ENCODE measurements around the gene CEP78. TPM values are rescaled to one million over a fixed set of nuclear protein-coding genes. Genes with fewer than 3 reads are reported as not detected.

Gene CEP78
- total RNA-seq, 1 experiment from 2014 or later, result 57.8 TPM

DNA sequence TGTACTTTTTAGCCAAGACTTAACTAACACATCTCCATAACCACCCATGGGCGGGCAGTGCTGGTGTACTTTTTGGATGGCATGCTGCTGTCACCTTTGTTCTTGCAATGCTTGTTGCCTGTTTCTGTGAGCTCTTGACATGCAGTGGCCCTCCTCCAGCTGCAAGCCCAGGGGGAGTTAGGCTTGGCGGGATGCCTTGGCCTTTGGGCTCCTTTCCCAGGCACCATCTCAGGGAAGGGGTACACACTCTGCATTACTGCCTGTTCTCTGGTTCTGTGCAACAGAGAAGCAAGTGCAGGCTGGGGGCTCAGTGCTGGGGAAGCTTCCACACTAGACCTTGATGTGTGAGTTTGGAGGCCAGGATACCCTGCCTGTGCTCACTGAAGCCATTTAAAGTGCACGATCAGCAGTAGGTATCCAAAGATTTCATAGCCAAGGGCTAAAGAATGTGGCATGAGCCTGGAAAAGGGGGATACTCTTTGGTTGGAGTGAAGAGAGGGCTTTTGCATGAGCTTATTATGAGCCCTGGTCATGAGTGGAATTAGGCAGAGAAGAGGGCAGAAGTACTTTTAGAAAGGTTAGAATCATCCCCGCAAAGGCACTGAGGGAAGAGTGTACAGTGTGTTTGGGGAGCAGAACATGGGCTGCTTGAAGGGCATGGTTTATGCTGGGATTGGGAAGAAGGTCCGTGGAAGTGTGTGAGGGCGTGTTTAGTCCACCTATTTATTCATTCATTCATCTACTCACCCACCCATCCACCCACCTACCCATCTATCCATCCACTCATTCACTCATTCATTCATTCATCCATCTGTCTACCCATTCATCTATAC lies 83.5 kb downstream of the CEP78 start:
- no peaks in the 10 kb centered on the region for H3K4me1 ChIP-seq (ENCODE audit: insufficient read depth, low read length)
- no peak overlapping the region for H2AFZ ChIP-seq (ENCODE audit: low read length)
- H3K23ac ChIP-seq (ENCODE audit: insufficient read length, low read depth, low read length), result no peak overlapping the region
- H2BK12ac ChIP-seq (ENCODE audit: insufficient read length, low read depth, low read length), result no peak overlapping the region
- no peaks in the 10 kb centered on the region for H3K79me1 ChIP-seq (ENCODE audit: insufficient read depth, low read depth, low read length, poor library complexity, severe bottlenecking)
- no peak overlapping the region for H3K27ac ChIP-seq (ENCODE audit: insufficient read length, low read depth, low read length)
- Mint-ChIP-seq H3K27me3 (ENCODE audit: low read depth) (no peaks in the 10 kb centered on the region), H3K4me3 (no peak overlapping the region), H3K36me3 (ENCODE audit: insufficient read depth in 1 of 3, low read depth in 3 of 3) (peaks cover 91 to 96% (median 96%) of the 10 kb centered on the region in 3 experiments), H3K9me3 (no peaks in the 10 kb centered on the region), H3K4me1 (peaks cover 5 to 11% of the 10 kb centered on the region in 2 experiments; a peak in 2 of 4 replicates), H3K27ac (no peak overlapping the region)
- no peak overlapping the region for H3T11ph ChIP-seq (ENCODE audit: low read length)
- H4K8ac ChIP-seq (replicated peaks; ENCODE audit: insufficient read length, low read depth, low read length), result no peak overlapping the region
- no peak overlapping the region for H3K4me2 ChIP-seq (ENCODE audit: insufficient read depth, insufficient read length, low read length)
- H3K23me2 ChIP-seq (ENCODE audit: insufficient read length, low read depth, low read length, poor library complexity, severe bottlenecking), result no peaks in the 10 kb centered on the region
- H3K4ac ChIP-seq (ENCODE audit: low read depth, low read length), result no peak overlapping the region
- no peak overlapping the region for H2BK20ac ChIP-seq (ENCODE audit: low read depth, low read length, poor library complexity, severe bottlenecking)
- H2BK120ac ChIP-seq (ENCODE audit: low read depth, low read length, poor library complexity, severe bottlenecking), result no peak overlapping the region
- H3K18ac ChIP-seq (ENCODE audit: insufficient read length, low read depth, low read length), result no peak overlapping the region
- TF ChIP-seq, protein P1, sequence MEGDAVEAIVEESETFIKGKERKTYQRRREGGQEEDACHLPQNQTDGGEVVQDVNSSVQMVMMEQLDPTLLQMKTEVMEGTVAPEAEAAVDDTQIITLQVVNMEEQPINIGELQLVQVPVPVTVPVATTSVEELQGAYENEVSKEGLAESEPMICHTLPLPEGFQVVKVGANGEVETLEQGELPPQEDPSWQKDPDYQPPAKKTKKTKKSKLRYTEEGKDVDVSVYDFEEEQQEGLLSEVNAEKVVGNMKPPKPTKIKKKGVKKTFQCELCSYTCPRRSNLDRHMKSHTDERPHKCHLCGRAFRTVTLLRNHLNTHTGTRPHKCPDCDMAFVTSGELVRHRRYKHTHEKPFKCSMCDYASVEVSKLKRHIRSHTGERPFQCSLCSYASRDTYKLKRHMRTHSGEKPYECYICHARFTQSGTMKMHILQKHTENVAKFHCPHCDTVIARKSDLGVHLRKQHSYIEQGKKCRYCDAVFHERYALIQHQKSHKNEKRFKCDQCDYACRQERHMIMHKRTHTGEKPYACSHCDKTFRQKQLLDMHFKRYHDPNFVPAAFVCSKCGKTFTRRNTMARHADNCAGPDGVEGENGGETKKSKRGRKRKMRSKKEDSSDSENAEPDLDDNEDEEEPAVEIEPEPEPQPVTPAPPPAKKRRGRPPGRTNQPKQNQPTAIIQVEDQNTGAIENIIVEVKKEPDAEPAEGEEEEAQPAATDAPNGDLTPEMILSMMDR (conservative IDR thresholded peaks at IDR 0.05), result no peak
- H2BK15ac ChIP-seq (ENCODE audit: low read depth, low read length), result no peak overlapping the region
- H4K5ac ChIP-seq (ENCODE audit: insufficient read length, low read depth, low read length), result no peak overlapping the region
- DNase-seq, result no peak
- H3K9me3 ChIP-seq (ENCODE audit: control insufficient read depth, low read depth, low read length), result no peaks in the 10 kb centered on the region
- no peak overlapping the region for H2BK5ac ChIP-seq (ENCODE audit: insufficient read length, low read length)
- H2AK5ac ChIP-seq (ENCODE audit: insufficient read length, low read length), result no peak overlapping the region
- WGBS (ENCODE audit: extremely low coverage, insufficient read length, low lambda C conversion rate), result no CpG with 5 or more reads among the region's 6 CpGs
- H3K79me2 ChIP-seq (ENCODE audit: insufficient read depth, low read length), result peaks cover 3% of the 10 kb centered on the region; the same call in 1 of the 2 replicates
- no peak overlapping the region for H3K56ac ChIP-seq (ENCODE audit: insufficient read length, low read depth, low read length)
- no peak overlapping the region for H3K9ac ChIP-seq (ENCODE audit: extremely low read depth, insufficient read length, low read length)
- no peak overlapping the region for H4K91ac ChIP-seq (ENCODE audit: insufficient read length, low read depth, low read length)
- H3K14ac ChIP-seq (ENCODE audit: insufficient read depth, low read length), result no peak overlapping the region
- H3K27me3 ChIP-seq (ENCODE audit: insufficient read depth, low read length), result no peaks in the 10 kb centered on the region
- H4K20me1 ChIP-seq (ENCODE audit: control insufficient read depth, insufficient read depth, insufficient read length), result no peaks in the 10 kb centered on the region
